Uterus (tissue), 2 donors: Measurements from ENCODE around the gene SKIDA1.

Experiments used
- POLR2A ChIP-seq, 2 donors: fragments of 450-650 bp; IDR thresholded peaks; one replicate each; pipeline ENCODE4 v1.6.1; 2016; ENCODE audit warnings: antibody characterized with exemption in 2 of 2, mild to moderate bottlenecking in 1 of 2, moderate library complexity in 1 of 2
- TF ChIP-seq, protein P1 (sequence below), 4 experiments: fragments of 200-600 bp in 2 of 4; fragments of 450-650 bp in 2 of 4; sonication (generic) in 2 of 4; IDR thresholded peaks; one replicate each; pipeline ENCODE4 v1.5.1; 2016 to 2019; ENCODE audit warnings: antibody characterized with exemption in 4 of 4, mild to moderate bottlenecking in 2 of 4, moderate library complexity in 1 of 4

DNA sequence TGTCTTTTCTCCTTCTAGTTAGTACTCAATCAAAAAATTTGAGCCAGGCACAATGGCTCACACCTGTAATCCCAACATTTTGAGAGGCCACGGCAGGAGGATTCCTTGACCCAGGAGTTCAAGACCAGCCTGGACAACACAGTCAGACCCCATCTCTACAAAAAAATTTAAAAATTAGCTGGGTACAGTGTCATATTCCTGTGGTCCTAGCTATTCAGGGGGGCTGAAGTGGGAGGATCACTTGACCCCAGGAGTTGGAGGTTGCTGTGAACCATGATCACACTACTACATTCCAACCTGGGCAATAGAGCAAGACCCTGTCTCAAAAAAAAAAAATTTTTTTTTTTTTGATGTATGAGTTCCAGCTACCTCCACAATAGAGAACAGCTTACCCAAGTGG is 57.8 kb downstream of the SKIDA1 start:
- TF ChIP-seq, protein P1, sequence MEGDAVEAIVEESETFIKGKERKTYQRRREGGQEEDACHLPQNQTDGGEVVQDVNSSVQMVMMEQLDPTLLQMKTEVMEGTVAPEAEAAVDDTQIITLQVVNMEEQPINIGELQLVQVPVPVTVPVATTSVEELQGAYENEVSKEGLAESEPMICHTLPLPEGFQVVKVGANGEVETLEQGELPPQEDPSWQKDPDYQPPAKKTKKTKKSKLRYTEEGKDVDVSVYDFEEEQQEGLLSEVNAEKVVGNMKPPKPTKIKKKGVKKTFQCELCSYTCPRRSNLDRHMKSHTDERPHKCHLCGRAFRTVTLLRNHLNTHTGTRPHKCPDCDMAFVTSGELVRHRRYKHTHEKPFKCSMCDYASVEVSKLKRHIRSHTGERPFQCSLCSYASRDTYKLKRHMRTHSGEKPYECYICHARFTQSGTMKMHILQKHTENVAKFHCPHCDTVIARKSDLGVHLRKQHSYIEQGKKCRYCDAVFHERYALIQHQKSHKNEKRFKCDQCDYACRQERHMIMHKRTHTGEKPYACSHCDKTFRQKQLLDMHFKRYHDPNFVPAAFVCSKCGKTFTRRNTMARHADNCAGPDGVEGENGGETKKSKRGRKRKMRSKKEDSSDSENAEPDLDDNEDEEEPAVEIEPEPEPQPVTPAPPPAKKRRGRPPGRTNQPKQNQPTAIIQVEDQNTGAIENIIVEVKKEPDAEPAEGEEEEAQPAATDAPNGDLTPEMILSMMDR (IDR thresholded peaks at IDR 0.05), result no peak
- no peak for TF ChIP-seq POLR2A (IDR thresholded peaks at IDR 0.05)
